K562 (cell line): ENCODE measurements around the gene PRCD. TPM values are rescaled to one million over a fixed set of nuclear protein-coding genes. Genes with fewer than 3 reads are reported as not detected.

Experiments
- HEY1 ChIP-seq: fragments of 250-450 bp; sonication (Bioruptor Pico); IDR thresholded peaks from 2 replicates; pipeline ENCODE4 v1.5.0; 2020; ENCODE audit warnings: mild to moderate bottlenecking, moderate library complexity, borderline replicate concordance
- HNRNPUL1 ChIP-seq: fragments of 200-400 bp; formaldehyde crosslinking; IDR thresholded peaks from 2 replicates; pipeline ENCODE4 v1.6.1; 2017; ENCODE audit warnings: low read length
- MAFG ChIP-seq: fragments of 450-650 bp; conservative IDR thresholded peaks from 2 replicates; pipeline ENCODE4 v1.6.1; 2016; ENCODE audit warnings: missing genetic modification characterization, missing compliant biosample characterization
- MYNN ChIP-seq, 2 experiments: sonication (generic); formaldehyde crosslinking in 1 of 2; IDR thresholded peaks; 2 replicates each; pipeline versions ENCODE4 v1.5.0 to v1.6.1; 2016 to 2020; ENCODE audit warnings: antibody characterized with exemption in 1 of 2, missing genetic modification reagents in 1 of 2
- NR3C1 ChIP-seq: sonication (generic); formaldehyde crosslinking; IDR thresholded peaks from 2 replicates; pipeline ENCODE4 v1.8.1; 2022; ENCODE audit warnings: missing genetic modification reagents
- RBFOX2 ChIP-seq: fragments of 200-400 bp; formaldehyde crosslinking; IDR thresholded peaks from 2 replicates; pipeline ENCODE4 v1.6.1; 2017; ENCODE audit warnings: low read depth, mild to moderate bottlenecking, low read length, moderate library complexity
- RBM15 ChIP-seq: fragments of 200-400 bp; formaldehyde crosslinking; IDR thresholded peaks from 2 replicates; pipeline ENCODE4 v1.6.1; 2018; ENCODE audit warnings: mild to moderate bottlenecking, low read length, moderate library complexity; ENCODE audit not compliant: insufficient read depth
- SAFB ChIP-seq: fragments of 200-400 bp; formaldehyde crosslinking; IDR thresholded peaks from 2 replicates; pipeline ENCODE4 v1.6.1; 2017; ENCODE audit warnings: low read depth, low read length, borderline replicate concordance
- polyA plus RNA-seq, 8 experiments: library from polyadenylated mRNA; depleted of rRNA in 4 of 8; stranded (reverse) in 5 of 8; unstranded in 3 of 8; fragments of >200 nt; fragmentation: Nextera tagmentation in 2 of 8; fragmentation: Illumina TruSeq in 1 of 8; extraction: Ambion mirVana in 2 of 8; extraction: Trizol in 1 of 8; gene quantifications; 2 replicates each; pipeline versions ENCODE4 v1.2.1 to v1.2.3, GENCODE V29; 2011 to 2014; ENCODE audit warnings: inconsistent platforms in 1 of 8, missing spikeins in 1 of 8
- total RNA-seq, 7 experiments: library from RNA; depleted of rRNA in 6 of 7; stranded (reverse); fragments of >200 nt in 6 of 7; fragmentation: Illumina TruSeq in 2 of 7; extraction: Trizol in 2 of 7; gene quantifications; 2 replicates each; pipeline versions ENCODE4 v1.2.1 to v1.2.3, GENCODE V29; 2011 to 2021; ENCODE audit warnings: low replicate concordance in 1 of 7
- TF ChIP-seq, protein P1 (sequence below): fragments of 250-450 bp; sonication (Bioruptor Pico); IDR thresholded peaks from 2 replicates; pipeline ENCODE4 v1.8.0; 2022; ENCODE audit warnings: moderate library complexity, mild to moderate bottlenecking, inconsistent platforms
- TF ChIP-seq, protein P2 (sequence below): sonication (generic); formaldehyde crosslinking; IDR thresholded peaks from 2 replicates; pipeline ENCODE4 v1.8.1; 2023; ENCODE audit warnings: mild to moderate bottlenecking, missing genetic modification reagents
- TF ChIP-seq, protein P3 (sequence below), 2 experiments: fragments of 450-650 bp; formaldehyde crosslinking in 1 of 2; IDR thresholded peaks; 2 replicates each; pipeline versions ENCODE4 v1.4.0 to v1.6.1; 2014 to 2020; ENCODE audit warnings: mild to moderate bottlenecking in 2 of 2, borderline replicate concordance in 1 of 2, low read depth in 1 of 2
- TF ChIP-seq, protein P4 (sequence below), 2 experiments: IDR thresholded peaks; 2 replicates each; pipeline ENCODE4 v1.6.1; 2012; ENCODE audit warnings: improper control_type of control experiment in 2 of 2, low read depth in 2 of 2, low read length in 2 of 2, borderline replicate concordance in 1 of 2

The PRCD gene
- total and polyA plus RNA-seq, 9 of the 15 experiments (the other 6 are each of a cell fraction or from before 2014, with no cell fraction given) = 0.20 to 0.25 (median 0.21) TPM; not detected in 6

DNA sequence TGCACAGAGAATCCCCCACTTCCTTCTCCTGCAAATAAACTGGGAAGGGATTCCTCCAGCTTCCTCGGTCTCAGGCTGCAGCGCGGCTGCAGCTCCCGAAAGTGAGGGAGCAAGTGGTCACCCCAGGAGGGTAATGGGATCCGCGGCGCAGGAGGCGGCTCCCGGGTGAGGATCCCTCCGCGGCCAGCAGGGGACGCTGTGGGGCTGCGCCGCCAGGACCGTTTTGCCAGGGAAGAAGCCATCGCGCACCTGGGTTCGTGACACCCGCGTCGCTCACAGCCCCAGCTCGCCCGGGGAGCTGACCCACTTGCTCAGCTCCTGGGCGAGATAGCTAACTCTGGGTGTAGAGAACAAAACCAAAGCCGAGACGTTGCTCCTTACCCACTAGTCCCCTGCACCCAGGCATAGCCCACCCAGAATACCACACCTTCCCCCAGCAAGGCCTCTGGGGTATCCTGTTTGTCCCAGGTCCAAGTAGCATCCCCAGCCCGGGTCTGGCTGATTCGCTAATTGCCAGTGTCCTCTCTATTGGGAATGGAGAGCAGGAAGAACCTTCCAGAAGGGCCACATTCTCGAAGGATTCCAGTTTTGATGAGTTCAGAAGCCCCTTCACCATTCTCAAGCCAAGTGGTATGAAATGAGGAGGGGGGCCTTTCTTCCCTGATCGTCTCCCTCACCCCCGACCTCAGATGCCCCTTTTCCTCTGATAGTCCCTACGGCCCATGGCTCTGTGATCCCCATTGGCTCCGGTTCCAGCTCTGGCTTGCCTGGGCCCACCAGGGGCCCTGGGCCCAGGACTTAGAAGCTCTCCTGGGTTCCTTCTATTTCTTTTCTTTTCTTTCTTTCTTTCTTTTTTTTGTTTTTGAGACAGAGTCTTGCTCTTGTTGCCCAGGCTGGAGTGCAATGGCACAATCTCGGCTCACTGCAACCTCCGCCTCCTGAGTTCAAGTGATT, 16.5 kb upstream of the PRCD start (continued):
- TF ChIP-seq MYNN (IDR thresholded peaks at IDR 0.05) (no peak), MYNN (CRISPR knock-in tag; IDR thresholded peaks at IDR 0.05) (no peak), MAFG (tag) (no peak), RBFOX2 (no peak), NR3C1 (CRISPR knock-in tag) (no peak), SAFB (no peak), HEY1 (CRISPR knock-in tag) (no peak), HNRNPUL1 (no peak), RBM15 (no peak)
- TF ChIP-seq, protein P1, sequence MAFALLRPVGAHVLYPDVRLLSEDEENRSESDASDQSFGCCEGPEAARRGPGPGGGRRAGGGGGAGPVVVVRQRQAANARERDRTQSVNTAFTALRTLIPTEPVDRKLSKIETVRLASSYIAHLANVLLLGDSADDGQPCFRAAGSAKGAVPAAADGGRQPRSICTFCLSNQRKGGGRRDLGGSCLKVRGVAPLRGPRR = no peak
- TF ChIP-seq, protein P2, sequence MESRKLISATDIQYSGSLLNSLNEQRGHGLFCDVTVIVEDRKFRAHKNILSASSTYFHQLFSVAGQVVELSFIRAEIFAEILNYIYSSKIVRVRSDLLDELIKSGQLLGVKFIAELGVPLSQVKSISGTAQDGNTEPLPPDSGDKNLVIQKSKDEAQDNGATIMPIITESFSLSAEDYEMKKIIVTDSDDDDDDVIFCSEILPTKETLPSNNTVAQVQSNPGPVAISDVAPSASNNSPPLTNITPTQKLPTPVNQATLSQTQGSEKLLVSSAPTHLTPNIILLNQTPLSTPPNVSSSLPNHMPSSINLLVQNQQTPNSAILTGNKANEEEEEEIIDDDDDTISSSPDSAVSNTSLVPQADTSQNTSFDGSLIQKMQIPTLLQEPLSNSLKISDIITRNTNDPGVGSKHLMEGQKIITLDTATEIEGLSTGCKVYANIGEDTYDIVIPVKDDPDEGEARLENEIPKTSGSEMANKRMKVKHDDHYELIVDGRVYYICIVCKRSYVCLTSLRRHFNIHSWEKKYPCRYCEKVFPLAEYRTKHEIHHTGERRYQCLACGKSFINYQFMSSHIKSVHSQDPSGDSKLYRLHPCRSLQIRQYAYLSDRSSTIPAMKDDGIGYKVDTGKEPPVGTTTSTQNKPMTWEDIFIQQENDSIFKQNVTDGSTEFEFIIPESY (CRISPR knock-in tag) = peak; percentile 80
- TF ChIP-seq, protein P3, sequence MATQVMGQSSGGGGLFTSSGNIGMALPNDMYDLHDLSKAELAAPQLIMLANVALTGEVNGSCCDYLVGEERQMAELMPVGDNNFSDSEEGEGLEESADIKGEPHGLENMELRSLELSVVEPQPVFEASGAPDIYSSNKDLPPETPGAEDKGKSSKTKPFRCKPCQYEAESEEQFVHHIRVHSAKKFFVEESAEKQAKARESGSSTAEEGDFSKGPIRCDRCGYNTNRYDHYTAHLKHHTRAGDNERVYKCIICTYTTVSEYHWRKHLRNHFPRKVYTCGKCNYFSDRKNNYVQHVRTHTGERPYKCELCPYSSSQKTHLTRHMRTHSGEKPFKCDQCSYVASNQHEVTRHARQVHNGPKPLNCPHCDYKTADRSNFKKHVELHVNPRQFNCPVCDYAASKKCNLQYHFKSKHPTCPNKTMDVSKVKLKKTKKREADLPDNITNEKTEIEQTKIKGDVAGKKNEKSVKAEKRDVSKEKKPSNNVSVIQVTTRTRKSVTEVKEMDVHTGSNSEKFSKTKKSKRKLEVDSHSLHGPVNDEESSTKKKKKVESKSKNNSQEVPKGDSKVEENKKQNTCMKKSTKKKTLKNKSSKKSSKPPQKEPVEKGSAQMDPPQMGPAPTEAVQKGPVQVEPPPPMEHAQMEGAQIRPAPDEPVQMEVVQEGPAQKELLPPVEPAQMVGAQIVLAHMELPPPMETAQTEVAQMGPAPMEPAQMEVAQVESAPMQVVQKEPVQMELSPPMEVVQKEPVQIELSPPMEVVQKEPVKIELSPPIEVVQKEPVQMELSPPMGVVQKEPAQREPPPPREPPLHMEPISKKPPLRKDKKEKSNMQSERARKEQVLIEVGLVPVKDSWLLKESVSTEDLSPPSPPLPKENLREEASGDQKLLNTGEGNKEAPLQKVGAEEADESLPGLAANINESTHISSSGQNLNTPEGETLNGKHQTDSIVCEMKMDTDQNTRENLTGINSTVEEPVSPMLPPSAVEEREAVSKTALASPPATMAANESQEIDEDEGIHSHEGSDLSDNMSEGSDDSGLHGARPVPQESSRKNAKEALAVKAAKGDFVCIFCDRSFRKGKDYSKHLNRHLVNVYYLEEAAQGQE (IDR thresholded peaks at IDR 0.05; ENCODE audit: borderline replicate concordance) = peak; percentile 94
- TF ChIP-seq, protein P3 (CRISPR knock-in tag; IDR thresholded peaks at IDR 0.05; ENCODE audit: low read depth) = no peak
- TF ChIP-seq, protein P4, sequence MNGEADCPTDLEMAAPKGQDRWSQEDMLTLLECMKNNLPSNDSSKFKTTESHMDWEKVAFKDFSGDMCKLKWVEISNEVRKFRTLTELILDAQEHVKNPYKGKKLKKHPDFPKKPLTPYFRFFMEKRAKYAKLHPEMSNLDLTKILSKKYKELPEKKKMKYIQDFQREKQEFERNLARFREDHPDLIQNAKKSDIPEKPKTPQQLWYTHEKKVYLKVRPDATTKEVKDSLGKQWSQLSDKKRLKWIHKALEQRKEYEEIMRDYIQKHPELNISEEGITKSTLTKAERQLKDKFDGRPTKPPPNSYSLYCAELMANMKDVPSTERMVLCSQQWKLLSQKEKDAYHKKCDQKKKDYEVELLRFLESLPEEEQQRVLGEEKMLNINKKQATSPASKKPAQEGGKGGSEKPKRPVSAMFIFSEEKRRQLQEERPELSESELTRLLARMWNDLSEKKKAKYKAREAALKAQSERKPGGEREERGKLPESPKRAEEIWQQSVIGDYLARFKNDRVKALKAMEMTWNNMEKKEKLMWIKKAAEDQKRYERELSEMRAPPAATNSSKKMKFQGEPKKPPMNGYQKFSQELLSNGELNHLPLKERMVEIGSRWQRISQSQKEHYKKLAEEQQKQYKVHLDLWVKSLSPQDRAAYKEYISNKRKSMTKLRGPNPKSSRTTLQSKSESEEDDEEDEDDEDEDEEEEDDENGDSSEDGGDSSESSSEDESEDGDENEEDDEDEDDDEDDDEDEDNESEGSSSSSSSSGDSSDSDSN (IDR thresholded peaks at IDR 0.05; ENCODE audit: borderline replicate concordance in 1 of 2, low read depth in 2 of 2, low read length in 2 of 2) = 0 out of 4 replicates have a peak, but pooled peaks of 1 of the 2 experiments have one; percentile 19
